ENCODE measurements around the gene CD4.

Gene CD4

GRCh38 chr12:6778574-6779550 lies 10.5 kb upstream of the CD4 start:
- DNase-seq = peak; percentile 90

- no peak for DNase-seq
Measured at GRCh38 chr12:6779708-6780432, 9.5 kb upstream of the CD4 start.

GRCh38 chr12:6780573-6780972 lies 8.8 kb upstream of the CD4 start:
- DNase-seq = no peak

GRCh38 chr12:6782119-6782518 lies 7.2 kb upstream of the CD4 start:
- no peak for DNase-seq

- DNase-seq = no peak
Measured at GRCh38 chr12:6782850-6783566, 6.3 kb upstream of the CD4 start.

GRCh38 chr12:6783828-6784227 lies 5.5 kb upstream of the CD4 start:
- no peak for DNase-seq

- DNase-seq = no peak
Measured at GRCh38 chr12:6784296-6784695, 5.0 kb upstream of the CD4 start.

- no peak for DNase-seq
Measured at GRCh38 chr12:6784761-6785160, 4.6 kb upstream of the CD4 start.

GRCh38 chr12:6786416-6787094 lies 2.8 kb upstream of the CD4 start:
- DNase-seq = no peak

- no peak for DNase-seq
Measured at GRCh38 chr12:6787309-6787708, 2.0 kb upstream of the CD4 start.

GRCh38 chr12:6790496-6791150 lies 1.3 kb downstream of the CD4 start:
- DNase-seq = no peak

GRCh38 chr12:6791931-6792520 lies 2.7 kb downstream of the CD4 start:
- DNase-seq = no peak

GRCh38 chr12:6792522-6793201 lies 3.3 kb downstream of the CD4 start:
- DNase-seq = no peak

- DNase-seq = no peak
Measured at GRCh38 chr12:6795088-6795487, 5.8 kb downstream of the CD4 start.

GRCh38 chr12:6796576-6796975 lies 7.2 kb downstream of the CD4 start:
- no peak for DNase-seq

GRCh38 chr12:6799147-6799546 lies 9.8 kb downstream of the CD4 start:
- no peak for DNase-seq

GRCh38 chr12:6807170-6807569 lies 17.8 kb downstream of the CD4 start:
- no peak for DNase-seq

GRCh38 chr12:6809056-6809455 lies 19.7 kb downstream of the CD4 start:
- no peak for DNase-seq

- no peak for DNase-seq
Measured at GRCh38 chr12:6810758-6811157, 21.4 kb downstream of the CD4 start.

- no peak for DNase-seq
Measured at GRCh38 chr12:6813363-6813762, 24.0 kb downstream of the CD4 start.

GRCh38 chr12:6816598-6816997 lies 27.3 kb downstream of the CD4 start:
- no peak for DNase-seq
